WTC11 (cell line): ENCODE measurements around the gene AVPR1B.

ENCODE experiments used
- ATF6 ChIP-seq: sonication (generic); formaldehyde crosslinking; IDR thresholded peaks from 2 replicates; pipeline ENCODE4 v1.8.1; 2023; ENCODE audit warnings: mild to moderate bottlenecking, missing genetic modification reagents
- MAX ChIP-seq: sonication (generic); formaldehyde crosslinking; IDR thresholded peaks from 2 replicates; pipeline ENCODE4 v1.8.0; 2022; ENCODE audit warnings: mild to moderate bottlenecking, missing genetic modification reagents
- TF ChIP-seq, protein P1 (sequence below): fragments of 200-600 bp; IDR thresholded peaks from 2 replicates; pipeline ENCODE4 v1.8.0; 2022; ENCODE audit warnings: antibody characterized with exemption

- TF ChIP-seq, protein P1, sequence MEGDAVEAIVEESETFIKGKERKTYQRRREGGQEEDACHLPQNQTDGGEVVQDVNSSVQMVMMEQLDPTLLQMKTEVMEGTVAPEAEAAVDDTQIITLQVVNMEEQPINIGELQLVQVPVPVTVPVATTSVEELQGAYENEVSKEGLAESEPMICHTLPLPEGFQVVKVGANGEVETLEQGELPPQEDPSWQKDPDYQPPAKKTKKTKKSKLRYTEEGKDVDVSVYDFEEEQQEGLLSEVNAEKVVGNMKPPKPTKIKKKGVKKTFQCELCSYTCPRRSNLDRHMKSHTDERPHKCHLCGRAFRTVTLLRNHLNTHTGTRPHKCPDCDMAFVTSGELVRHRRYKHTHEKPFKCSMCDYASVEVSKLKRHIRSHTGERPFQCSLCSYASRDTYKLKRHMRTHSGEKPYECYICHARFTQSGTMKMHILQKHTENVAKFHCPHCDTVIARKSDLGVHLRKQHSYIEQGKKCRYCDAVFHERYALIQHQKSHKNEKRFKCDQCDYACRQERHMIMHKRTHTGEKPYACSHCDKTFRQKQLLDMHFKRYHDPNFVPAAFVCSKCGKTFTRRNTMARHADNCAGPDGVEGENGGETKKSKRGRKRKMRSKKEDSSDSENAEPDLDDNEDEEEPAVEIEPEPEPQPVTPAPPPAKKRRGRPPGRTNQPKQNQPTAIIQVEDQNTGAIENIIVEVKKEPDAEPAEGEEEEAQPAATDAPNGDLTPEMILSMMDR: no peak
- no peak for TF ChIP-seq MAX (CRISPR knock-in tag)
- no peak for TF ChIP-seq ATF6
Observed at GRCh38 chr1:206100226-206100815, 16.9 kb downstream of the AVPR1B start.
